Heart left ventricle (tissue), 13 donors: ENCODE measurements around the gene LYAR.

Experiments
- CTCF ChIP-seq, 12 donors: fragments of 200-600 bp; sonication (generic) in 4 of 12; IDR thresholded peaks; one replicate each; pipeline versions ENCODE4 v1.5.0 to v1.8.0; 2018 to 2022; ENCODE audit warnings: antibody characterized with exemption in 12 of 12, mild to moderate bottlenecking in 5 of 12
- POLR2A ChIP-seq, 2 donors: fragments of 450-650 bp; IDR thresholded peaks; one replicate each; pipeline ENCODE4 v1.6.1; 2017; ENCODE audit warnings: antibody characterized with exemption in 2 of 2, mild to moderate bottlenecking in 2 of 2, moderate library complexity in 2 of 2
- donor health status: ischemic (EF 13 %, LVEDD 7.1; RV severe dilation, severe dysfunction).
- donor health status: DM: no; HTN: yes; CAD: no.
- donor health status: DM: no; HTN: no; CAD: no.
- donor health status: ischemic (EF 25% LVEDD 6.9; RV normal size, moderate dysfunction).
- donor health status: ischemic (EF 25% LVEDD 5.7; RV mildly dilated, moderate dysfunction).
- donor health status: ischemic (EF 35%, LVEDD 5.7; RV mildly dilated, moderate dysfunction).
- donor health status: nonischemic (EF 11% LVEDD 7.7; RV severe dilation, severe dysfunction).
- donor health status: DM: yes; HTN: yes; CAD: no.
- donor health status: PGD.
- donor health status: ischemic (EF 29% LVEDD 5.4; RV normal size, mild dysfunction).
- donor health status: nonischemic (EF 23%, LVEDD 6.1; RV moderate dilation, normal function).

DNA sequence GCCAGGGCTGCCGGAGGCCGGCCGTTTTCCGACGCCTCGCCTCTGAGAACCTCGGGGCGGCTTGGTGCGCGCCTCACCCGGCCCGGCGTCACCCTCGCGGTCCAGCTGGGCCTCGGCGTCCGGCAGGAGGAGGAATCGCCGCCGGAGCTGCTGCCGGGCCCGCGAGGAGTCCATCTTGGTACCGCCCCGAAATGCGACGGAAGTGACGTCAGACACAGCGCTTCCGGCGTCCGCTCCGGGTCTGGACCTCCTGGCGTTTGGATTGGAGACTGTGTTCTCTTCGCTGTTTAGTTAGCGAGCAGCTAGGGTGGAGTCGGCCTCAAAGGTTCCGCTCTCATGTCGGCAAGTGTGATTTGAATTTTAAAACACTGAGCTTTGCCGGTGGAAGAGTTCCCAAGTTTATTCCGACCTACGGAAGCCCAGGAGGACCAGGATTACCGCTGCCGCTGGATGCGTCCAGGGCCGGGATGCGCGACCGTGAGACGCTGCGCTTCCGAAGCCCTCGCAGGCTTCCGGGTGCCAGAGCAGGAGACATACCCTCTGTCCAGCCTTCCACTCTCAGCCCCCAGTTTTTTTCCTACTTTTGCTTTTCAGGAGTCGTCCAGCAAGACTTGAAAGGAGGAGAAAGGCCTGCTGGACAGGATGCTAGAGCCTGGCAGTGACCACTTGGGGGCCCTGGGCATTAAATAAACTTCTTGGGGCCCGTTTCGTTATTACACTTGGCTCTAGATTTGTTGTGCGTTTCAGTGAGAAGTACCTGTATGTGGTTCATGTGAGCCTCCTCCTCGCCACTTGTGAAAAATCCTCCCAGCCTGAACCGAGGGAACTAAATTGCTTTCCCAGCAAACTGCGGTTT lies 41.7 kb downstream of the LYAR start, which contains the start of gene TMEM128:
- peak in 5 of 12 donors; percentile 17 to 40 (median 31) for TF ChIP-seq CTCF (IDR thresholded peaks at IDR 0.05)
- peak in 1 of 2 donors; percentile 63 for TF ChIP-seq POLR2A (IDR thresholded peaks at IDR 0.05)
